K562 (cell line): ENCODE results near the gene NUP88. TPM values are rescaled to one million over a fixed set of nuclear protein-coding genes. Genes with fewer than 3 reads are reported as not detected.

ENCODE experiments used
- ATAC-seq: fragments of 200-7000 bp; cut with Tn5 transposase; 3 replicates; pipeline ENCODE4 v1.9.1; 2020; ENCODE audit warnings: moderate library complexity
- BruUV-seq: library from RNA; stranded (reverse); fragments of 400-500 nt; replicated peaks from 2 replicates; lab custom pipeline; 2021; lab: Mats Ljungman, UMichigan
- CTCF ChIA-PET: fragments of 300-600 bp; formaldehyde crosslinking; extraction: SDS; loops from one replicate; lab custom pipeline; 2021; ENCODE audit warnings: low intra/inter-chr PET ratio; lab: Yijun Ruan, JAX
- POLR2A ChIA-PET: fragments of 300-600, 350-650 bp; sonication (Branson Sonifier 250); formaldehyde crosslinking; extraction: SDS; loops from one replicate; lab custom pipeline; 2021; ENCODE audit warnings: antibody characterized with exemption, inconsistent platforms; lab: Yijun Ruan, JAX
- DNase-seq, 4 experiments: peaks; one replicate each; pipeline versions ENCODE4 v3.0.0 to v3.0.0-alpha.2; 2011 to 2018; ENCODE audit warnings: low spot score in 3 of 4, mixed read lengths in 3 of 4; ENCODE audit errors: extremely low read depth in 1 of 4
- FAIRE-seq: peaks from 2 replicates; lab custom pipeline; 2011; peaks lifted over from hg19 to GRCh38; lab: Jason Lieb, UNC
- H2AFZ ChIP-seq: 2 replicates; pipeline ENCODE4 v1.6.0; 2011; ENCODE audit warnings: low read depth, low read length, control low read depth, inconsistent platforms
- H3K27ac ChIP-seq: fragments of 200-600 bp; 3 replicates; pipeline ENCODE4 v1.8.0; 2011; ENCODE audit warnings: low read depth, mild to moderate bottlenecking, control low read depth, inconsistent platforms, low read length, moderate library complexity, mixed read lengths; ENCODE audit errors: extremely low read depth
- H3K27me3 ChIP-seq, 2 experiments: fragments of 300-600 bp in 1 of 2; 2 replicates in 1 of 2; 3 replicates in 1 of 2; pipeline versions ENCODE4 v1.6.0 to v1.8.0; 2011; ENCODE audit warnings: inconsistent platforms in 2 of 2, low read length in 2 of 2, mild to moderate bottlenecking in 1 of 2, mixed read lengths in 1 of 2, moderate library complexity in 1 of 2; ENCODE audit not compliant: control insufficient read depth in 2 of 2, insufficient read depth in 2 of 2
- H3K36me3 ChIP-seq: fragments of 300-600 bp; 3 replicates; pipeline ENCODE4 v1.8.0; 2011; ENCODE audit warnings: mild to moderate bottlenecking, low read length, inconsistent platforms; ENCODE audit not compliant: control insufficient read depth, insufficient read depth
- H3K4me1 ChIP-seq, 2 experiments: fragments of 200-600 bp in 1 of 2; replicated peaks in 1 of 2; 2 replicates in 1 of 2; 3 replicates in 1 of 2; pipeline versions ENCODE4 v1.5.1 to v1.8.0; 2011; ENCODE audit warnings: inconsistent platforms in 2 of 2, low read length in 2 of 2, mild to moderate bottlenecking in 1 of 2, mixed read lengths in 1 of 2, moderate library complexity in 1 of 2; ENCODE audit not compliant: control insufficient read depth in 2 of 2, insufficient read depth in 2 of 2
- H3K4me2 ChIP-seq: 2 replicates; pipeline ENCODE4 v1.6.1; 2011; ENCODE audit warnings: low read length, control low read depth, inconsistent platforms, mixed read lengths; ENCODE audit not compliant: insufficient read depth
- H3K4me3 ChIP-seq: fragments of 200-600 bp; sonication (generic), shearing (Covaris generic); 2 replicates; pipeline ENCODE4 v1.5.1; 2016; ENCODE audit warnings: control low read depth, inconsistent platforms
- H3K79me2 ChIP-seq: fragments of 200-600 bp; 3 replicates; pipeline ENCODE4 v1.8.0; 2011; ENCODE audit warnings: low read length, inconsistent platforms; ENCODE audit not compliant: control insufficient read depth, insufficient read depth
- H3K9ac ChIP-seq, 2 experiments: 2 replicates each; pipeline versions ENCODE4 v1.6.0 to v1.6.1; 2011; ENCODE audit warnings: low read depth in 2 of 2, low read length in 2 of 2, control low read depth in 1 of 2, inconsistent platforms in 1 of 2, mild to moderate bottlenecking in 1 of 2, mixed read lengths in 1 of 2; ENCODE audit not compliant: insufficient read depth in 1 of 2
- H3K9me1 ChIP-seq: one replicate; pipeline ENCODE4 v1.6.0; 2011; ENCODE audit warnings: inconsistent platforms, mild to moderate bottlenecking, low read length, moderate library complexity; ENCODE audit not compliant: control insufficient read depth, insufficient read depth
- H3K9me3 ChIP-seq: replicated peaks from 2 replicates; pipeline ENCODE4 v1.5.1; 2011; ENCODE audit warnings: low read depth, low read length, inconsistent platforms; ENCODE audit not compliant: control insufficient read depth, insufficient read depth
- H4K20me1 ChIP-seq: replicated peaks from 2 replicates; pipeline ENCODE4 v1.6.1; 2011; ENCODE audit warnings: low read length, inconsistent platforms, mixed read lengths; ENCODE audit not compliant: control insufficient read depth, insufficient read depth
- FOS ChIP-seq: IDR thresholded peaks from 3 replicates; pipeline ENCODE4 v1.6.1; 2011; ENCODE audit not compliant: insufficient read length; ENCODE audit errors: extremely low read depth
- GABPA ChIP-seq: fragments of 200-800 bp; sonication (Bioruptor generic); conservative IDR thresholded peaks from 2 replicates; pipeline ENCODE4 v1.6.1; 2016; ENCODE audit warnings: low read depth, missing genetic modification characterization, missing compliant biosample characterization
- KLF6 ChIP-seq: fragments of 250-450 bp; sonication (Bioruptor Pico); IDR thresholded peaks from 2 replicates; pipeline ENCODE4 v1.4.0; 2020; ENCODE audit warnings: mild to moderate bottlenecking, moderate library complexity, borderline replicate concordance
- NONO ChIP-seq, 2 experiments: fragments of 200-400 bp in 1 of 2; fragments of 450-650 bp in 1 of 2; formaldehyde crosslinking in 1 of 2; IDR thresholded peaks; 2 replicates each; pipeline ENCODE4 v1.6.1; 2017; ENCODE audit warnings: low read depth in 2 of 2, mild to moderate bottlenecking in 2 of 2, moderate library complexity in 2 of 2, low read length in 1 of 2
- POLR2AphosphoS5 ChIP-seq: IDR thresholded peaks from 2 replicates; pipeline ENCODE4 v1.6.1; 2011; ENCODE audit warnings: mild to moderate bottlenecking, low read depth, low read length, moderate library complexity; ENCODE audit not compliant: control insufficient read depth, insufficient read depth
- SPI1 ChIP-seq: IDR thresholded peaks from 2 replicates; pipeline ENCODE4 v1.6.1; 2011; ENCODE audit warnings: low read depth, low read length, control low read depth, borderline replicate concordance
- TCF7 ChIP-seq: sonication (generic); IDR thresholded peaks from 2 replicates; pipeline ENCODE4 v1.6.1; 2016; ENCODE audit warnings: antibody characterized with exemption, borderline replicate concordance
- WGBS: fragments of 100-300 bp; shearing (Covaris generic); methylation state at CpG from one replicate; pipeline ENCODE4 v1.1.6; 2016; ENCODE audit warnings: low coverage, mixed read lengths; ENCODE audit not compliant: insufficient coverage; ENCODE audit errors: missing lambda C conversion rate; 5-methylcytosine and 5-hydroxymethylcytosine counted together
- in situ Hi-C: fragments of 300-500 bp; cut with MboI; formaldehyde crosslinking; loops from 4 replicates; pipeline ENCODE4 v1.15.0; 2018; ENCODE audit warnings: inconsistent platforms, mixed read lengths
- intact Hi-C: fragments of 100-400 bp; cut with micrococcal nuclease; formaldehyde crosslinking; loops from 2 replicates; pipeline ENCODE4 v1.14.2; 2022
- polyA plus RNA-seq, 8 experiments: library from polyadenylated mRNA; depleted of rRNA in 4 of 8; stranded (reverse) in 5 of 8; unstranded in 3 of 8; fragments of >200 nt; fragmentation: Nextera tagmentation in 2 of 8; fragmentation: Illumina TruSeq in 1 of 8; extraction: Ambion mirVana in 2 of 8; extraction: Trizol in 1 of 8; gene quantifications; 2 replicates each; pipeline versions ENCODE4 v1.2.1 to v1.2.3, GENCODE V29; 2011 to 2014; ENCODE audit warnings: inconsistent platforms in 1 of 8, missing spikeins in 1 of 8
- total RNA-seq, 7 experiments: library from RNA; depleted of rRNA in 6 of 7; stranded (reverse); fragments of >200 nt in 6 of 7; fragmentation: Illumina TruSeq in 2 of 7; extraction: Trizol in 2 of 7; gene quantifications; 2 replicates each; pipeline versions ENCODE4 v1.2.1 to v1.2.3, GENCODE V29; 2011 to 2021; ENCODE audit warnings: low replicate concordance in 1 of 7
- TF ChIP-seq, protein P1 (sequence below): fragments of 250-450 bp; sonication (Bioruptor Pico); IDR thresholded peaks from 2 replicates; pipeline ENCODE4 v1.8.0; 2022; ENCODE audit warnings: inconsistent platforms

Gene NUP88
- total and polyA plus RNA-seq, 9 of the 15 experiments (the other 6 are each of a cell fraction or from before 2014, with no cell fraction given), result 59.9 to 160 (median 119) TPM

- peak in 3 of 4 experiments; percentile 11 to 19 (median 11) for DNase-seq
- H3K27ac ChIP-seq, result peak overlapping the region; percentile 70
- peaks cover 58% of the 10 kb centered on the region for H3K79me2 ChIP-seq
- WGBS, result under 1% methylated on average over 17 of the region's 17 CpGs
- CTCF ChIA-PET, result no interaction called here
- POLR2A ChIA-PET, result interaction anchor here (1.1 to 2.3 kb wide), 3 partner anchors 18 to 968 kb away, joined by 3 to 15 read pairs (median 4); partner anchors contain the start of genes DERL2, MIS12 and NUP88
- H3K4me1 ChIP-seq, result peaks cover 4 to 6% of the 10 kb centered on the region in 2 experiments; a peak in 4 of 5 replicates
- H3K27me3 ChIP-seq, result no peaks in the 10 kb centered on the region
- peak overlapping the region; percentile 83 to 94 for H3K9ac ChIP-seq
- TF ChIP-seq SPI1 (no peak), NONO (IDR thresholded peaks at IDR 0.05; ENCODE audit: low read depth in 2 of 2, low read length in 1 of 2) (no peak), KLF6 (CRISPR knock-in tag) (no peak), GABPA (tag) (no peak), FOS (no peak), TCF7 (no peak), POLR2AphosphoS5 (no peak)
- TF ChIP-seq, protein P1, sequence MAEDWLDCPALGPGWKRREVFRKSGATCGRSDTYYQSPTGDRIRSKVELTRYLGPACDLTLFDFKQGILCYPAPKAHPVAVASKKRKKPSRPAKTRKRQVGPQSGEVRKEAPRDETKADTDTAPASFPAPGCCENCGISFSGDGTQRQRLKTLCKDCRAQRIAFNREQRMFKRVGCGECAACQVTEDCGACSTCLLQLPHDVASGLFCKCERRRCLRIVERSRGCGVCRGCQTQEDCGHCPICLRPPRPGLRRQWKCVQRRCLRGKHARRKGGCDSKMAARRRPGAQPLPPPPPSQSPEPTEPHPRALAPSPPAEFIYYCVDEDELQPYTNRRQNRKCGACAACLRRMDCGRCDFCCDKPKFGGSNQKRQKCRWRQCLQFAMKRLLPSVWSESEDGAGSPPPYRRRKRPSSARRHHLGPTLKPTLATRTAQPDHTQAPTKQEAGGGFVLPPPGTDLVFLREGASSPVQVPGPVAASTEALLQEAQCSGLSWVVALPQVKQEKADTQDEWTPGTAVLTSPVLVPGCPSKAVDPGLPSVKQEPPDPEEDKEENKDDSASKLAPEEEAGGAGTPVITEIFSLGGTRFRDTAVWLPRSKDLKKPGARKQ, result no peak
- no peak for FAIRE-seq
- no peaks in the 10 kb centered on the region for H3K9me3 ChIP-seq
- peaks cover 30% of the 10 kb centered on the region; the same call in 1 of the 3 replicates for H3K36me3 ChIP-seq
- no peaks in the 10 kb centered on the region for H3K9me1 ChIP-seq
- intact Hi-C loops, result no loop called here
- H3K4me2 ChIP-seq, result peak overlapping the region; percentile 93
- peak; percentile 56 for ATAC-seq
- in situ Hi-C loops, result no loop called here
- peak overlapping the region; percentile 91 for H2AFZ ChIP-seq
- H3K4me3 ChIP-seq, result peak overlapping the region; percentile 97
- 0 out of 2 replicates have a peak, but pooled peaks cover 2% of the 10 kb centered on the region for H4K20me1 ChIP-seq
- BruUV-seq, result TSS peak; percentile 36
These were observed 48.6 kb upstream of the NUP88 start for GRCh38 chr17:5468075-5468473.
